Measurements from ENCODE around the gene NCAM1. TPM values are rescaled to one million over a fixed set of nuclear protein-coding genes. Genes with fewer than 3 reads are reported as not detected.

The NCAM1 gene
- total and polyA plus RNA-seq, 2 donors from 2014 or later = 1.7 to 3.0 TPM

GRCh38 chr11:113137713-113138529 is 176.7 kb downstream of the NCAM1 start:
- H3K27ac ChIP-seq (ENCODE audit: low read depth in 2 of 2, low read length in 2 of 2) = no peak overlapping the region
- H3K4me3 ChIP-seq (ENCODE audit: low read length in 3 of 3) = no peak overlapping the region
- H3K9ac ChIP-seq (ENCODE audit: low read length in 3 of 3) = no peak overlapping the region
- DNase-seq (no peak), FAIRE-seq (no peak)
- no peaks in the 10 kb centered on the region for H3K36me3 ChIP-seq (ENCODE audit: control insufficient read depth in 2 of 3, insufficient read depth in 3 of 3, low read length in 3 of 3)
- H3K4me1 ChIP-seq (ENCODE audit: control insufficient read depth in 2 of 3, insufficient read depth in 2 of 3, low read depth in 1 of 3, low read length in 3 of 3) = no peaks in the 10 kb centered on the region
- H3K9me3 ChIP-seq (ENCODE audit: control insufficient read depth in 2 of 3, insufficient read depth in 1 of 3, low read length in 3 of 3) = no peaks in the 10 kb centered on the region
- TF ChIP-seq CTCF (IDR thresholded peaks at IDR 0.05; ENCODE audit: borderline replicate concordance, extremely low read depth, insufficient read depth) = no peak
- no peaks in the 10 kb centered on the region for H3K27me3 ChIP-seq (ENCODE audit: control insufficient read depth, insufficient read depth, low read length)
- intact Hi-C loops (cut with DNase I) = no loop called here

GRCh38 chr11:113138731-113139130 is 177.5 kb downstream of the NCAM1 start:
- TF ChIP-seq CTCF (IDR thresholded peaks at IDR 0.05; ENCODE audit: borderline replicate concordance, extremely low read depth, insufficient read depth) = no peak
- Histone ChIP-seq H3K9me3 (ENCODE audit: control insufficient read depth in 2 of 3, insufficient read depth in 1 of 3, low read length in 3 of 3) (no peaks in the 10 kb centered on the region), H3K4me3 (ENCODE audit: low read length in 3 of 3) (no peak overlapping the region), H3K27me3 (ENCODE audit: control insufficient read depth, insufficient read depth, low read length) (no peaks in the 10 kb centered on the region), H3K9ac (ENCODE audit: low read length in 3 of 3) (no peak overlapping the region), H3K4me1 (ENCODE audit: control insufficient read depth in 2 of 3, insufficient read depth in 2 of 3, low read depth in 1 of 3, low read length in 3 of 3) (no peaks in the 10 kb centered on the region), H3K36me3 (ENCODE audit: control insufficient read depth in 2 of 3, insufficient read depth in 3 of 3, low read length in 3 of 3) (no peaks in the 10 kb centered on the region), H3K27ac (ENCODE audit: low read depth in 2 of 2, low read length in 2 of 2) (no peak overlapping the region)
- FAIRE-seq (no peak), DNase-seq (no peak)
- intact Hi-C loops (cut with DNase I) = no loop called here

- Histone ChIP-seq H3K27me3 (ENCODE audit: control insufficient read depth, insufficient read depth, low read length) (no peaks in the 10 kb centered on the region), H3K9ac (ENCODE audit: low read length in 3 of 3) (no peak overlapping the region), H3K36me3 (ENCODE audit: control insufficient read depth in 2 of 3, insufficient read depth in 3 of 3, low read length in 3 of 3) (no peaks in the 10 kb centered on the region), H3K4me3 (ENCODE audit: low read length in 3 of 3) (no peak overlapping the region), H3K9me3 (ENCODE audit: control insufficient read depth in 2 of 3, insufficient read depth in 1 of 3, low read length in 3 of 3) (no peaks in the 10 kb centered on the region), H3K27ac (ENCODE audit: low read depth in 2 of 2, low read length in 2 of 2) (no peak overlapping the region), H3K4me1 (ENCODE audit: control insufficient read depth in 2 of 3, insufficient read depth in 2 of 3, low read depth in 1 of 3, low read length in 3 of 3) (no peaks in the 10 kb centered on the region)
- no peak for DNase-seq
- TF ChIP-seq CTCF (IDR thresholded peaks at IDR 0.05; ENCODE audit: borderline replicate concordance, extremely low read depth, insufficient read depth) = no peak
- intact Hi-C loops (cut with DNase I) = no loop called here
- no peak for FAIRE-seq
These were observed 179.8 kb downstream of the NCAM1 start for GRCh38 chr11:113141010-113141409.
